ENCODE data around the gene NINJ2.
A peak's percentile ranks its signal among the peaks of the same experiment; 100 is the strongest.
"Not testable (repeated sequence)": the region's sequence is repeated elsewhere in the genome, so short reads cannot be mapped to it uniquely, and the experiment has no call there.

NINJ2 gene

GRCh38 chr12:669576-669945 lies 6.3 kb upstream of the NINJ2 start:
- no peak for DNase-seq

GRCh38 chr12:668090-668481 lies 4.8 kb upstream of the NINJ2 start:
- no peak for DNase-seq

- no peak for DNase-seq
These were observed 3.6 kb upstream of the NINJ2 start for GRCh38 chr12:666766-667308.

- DNase-seq, result no peak
These were observed 2.8 kb upstream of the NINJ2 start for GRCh38 chr12:666066-666465.

- no peak for DNase-seq
These were observed 1.5 kb upstream of the NINJ2 start for GRCh38 chr12:664779-665092.

GRCh38 chr12:664075-664778 lies 982 bp upstream of the NINJ2 start:
- DNase-seq, result peak; percentile 19

- no peak for DNase-seq
These were observed 516 bp downstream of the NINJ2 start for GRCh38 chr12:662566-663292.

GRCh38 chr12:661720-662486 lies 1.3 kb downstream of the NINJ2 start:
- no peak for DNase-seq

- DNase-seq, result peak; percentile 71
These were observed 4.1 kb downstream of the NINJ2 start for GRCh38 chr12:659090-659683.

- DNase-seq, result no peak
These were observed 12.3 kb downstream of the NINJ2 start for GRCh38 chr12:650983-651382.

- DNase-seq, result no peak
These were observed 15.7 kb downstream of the NINJ2 start for GRCh38 chr12:647385-648085.

- no peak for DNase-seq
These were observed 16.5 kb downstream of the NINJ2 start for GRCh38 chr12:646442-647384.

GRCh38 chr12:645563-646071 lies 17.6 kb downstream of the NINJ2 start:
- DNase-seq, result no peak

GRCh38 chr12:644818-645552 lies 18.3 kb downstream of the NINJ2 start:
- no peak for DNase-seq

GRCh38 chr12:644303-644639 lies 19.0 kb downstream of the NINJ2 start:
- DNase-seq, result no peak

GRCh38 chr12:643475-644302 lies 19.6 kb downstream of the NINJ2 start:
- no peak for DNase-seq

- no peak for DNase-seq
These were observed 20.4 kb downstream of the NINJ2 start for GRCh38 chr12:642633-643474.

- not testable (repeated sequence) for DNase-seq
These were observed 21.9 kb downstream of the NINJ2 start for GRCh38 chr12:641321-641720.

GRCh38 chr12:640773-641172 lies 22.5 kb downstream of the NINJ2 start:
- no peak for DNase-seq
